ENCODE data around the gene HOXD11.

The HOXD11 gene

GRCh38 chr2:176122683-176123410 lies 15.8 kb downstream of the HOXD11 start, which contains the start of gene HOXD9:
HOXD9 (plus strand) TSS chr2:176122719; CDS start chr2:176122769, 50 bp downstream.
- DNase-seq: peak; percentile 81

GRCh38 chr2:176123411-176124109 lies 16.5 kb downstream of the HOXD11 start:
- no peak for DNase-seq

- DNase-seq: no peak
These were observed 17.2 kb downstream of the HOXD11 start for GRCh38 chr2:176124110-176124946.

GRCh38 chr2:176124947-176125771 lies 18.1 kb downstream of the HOXD11 start:
- no peak for DNase-seq

- DNase-seq: no peak
These were observed 18.6 kb downstream of the HOXD11 start for GRCh38 chr2:176125772-176126054.

GRCh38 chr2:176126929-176127773 lies 20.1 kb downstream of the HOXD11 start:
- DNase-seq: peak; percentile 77

- DNase-seq: no peak
These were observed 20.6 kb downstream of the HOXD11 start for GRCh38 chr2:176127774-176128072.

- DNase-seq: peak; percentile 58
These were observed 21.3 kb downstream of the HOXD11 start for GRCh38 chr2:176128172-176128981.

- DNase-seq: peak; percentile 91
These were observed 22.1 kb downstream of the HOXD11 start, which contains the start of gene HOXD8 for GRCh38 chr2:176128982-176129796. HOXD8 (plus strand) TSS chr2:176129705; CDS start chr2:176130367, 662 bp downstream.

- DNase-seq: no peak
These were observed 22.7 kb downstream of the HOXD11 start for GRCh38 chr2:176129813-176130146.

- peak; percentile 97 for DNase-seq
These were observed 23.3 kb downstream of the HOXD11 start for GRCh38 chr2:176130147-176130956.

- no peak for DNase-seq
These were observed 24.1 kb downstream of the HOXD11 start for GRCh38 chr2:176130957-176131847.

GRCh38 chr2:176131848-176132158 lies 24.7 kb downstream of the HOXD11 start:
- DNase-seq: no peak

- peak; percentile 85 for DNase-seq
These were observed 25.4 kb downstream of the HOXD11 start for GRCh38 chr2:176132205-176133171.

- DNase-seq: no peak
These were observed 26.3 kb downstream of the HOXD11 start for GRCh38 chr2:176133389-176133788.

GRCh38 chr2:176134035-176134434 lies 27.0 kb downstream of the HOXD11 start:
- DNase-seq: no peak

- DNase-seq: peak; percentile 90
These were observed 28.0 kb downstream of the HOXD11 start for GRCh38 chr2:176135035-176135440.

Measured in fibroblast of upper back skin (primary cell).